ENCODE data around the gene JUN.
A peak's percentile ranks its signal among the peaks of the same experiment; 100 is the strongest.

GRCh38 chr1:58768971-58769808 is 14.7 kb downstream of the JUN start:
- peak; percentile 72 to 85 for TF ChIP-seq CTCF (conservative IDR thresholded peaks at IDR 0.05 in 1 of 2, IDR thresholded peaks at IDR 0.05 in 1 of 2; ENCODE audit: extremely low read depth in 1 of 2, insufficient read depth in 1 of 2, low read depth in 1 of 2, low read length in 2 of 2)
- TF ChIP-seq EZH2 (IDR thresholded peaks at IDR 0.05; ENCODE audit: borderline replicate concordance, low read length): no peak
